Mammary microvascular endothelial cell (primary cell): Measurements from ENCODE around the gene AAMDC. TPM values are rescaled to one million over a fixed set of nuclear protein-coding genes. Genes with fewer than 3 reads are reported as not detected.

Experiments used
- total RNA-seq: library from RNA; depleted of rRNA; stranded (reverse); fragments of >200 nt; gene quantifications from 2 replicates; pipeline ENCODE4 v1.2.3, GENCODE V29; 2015

Gene AAMDC
- 53.1 and 53.5 TPM in 2 replicates for total RNA-seq

DNA sequence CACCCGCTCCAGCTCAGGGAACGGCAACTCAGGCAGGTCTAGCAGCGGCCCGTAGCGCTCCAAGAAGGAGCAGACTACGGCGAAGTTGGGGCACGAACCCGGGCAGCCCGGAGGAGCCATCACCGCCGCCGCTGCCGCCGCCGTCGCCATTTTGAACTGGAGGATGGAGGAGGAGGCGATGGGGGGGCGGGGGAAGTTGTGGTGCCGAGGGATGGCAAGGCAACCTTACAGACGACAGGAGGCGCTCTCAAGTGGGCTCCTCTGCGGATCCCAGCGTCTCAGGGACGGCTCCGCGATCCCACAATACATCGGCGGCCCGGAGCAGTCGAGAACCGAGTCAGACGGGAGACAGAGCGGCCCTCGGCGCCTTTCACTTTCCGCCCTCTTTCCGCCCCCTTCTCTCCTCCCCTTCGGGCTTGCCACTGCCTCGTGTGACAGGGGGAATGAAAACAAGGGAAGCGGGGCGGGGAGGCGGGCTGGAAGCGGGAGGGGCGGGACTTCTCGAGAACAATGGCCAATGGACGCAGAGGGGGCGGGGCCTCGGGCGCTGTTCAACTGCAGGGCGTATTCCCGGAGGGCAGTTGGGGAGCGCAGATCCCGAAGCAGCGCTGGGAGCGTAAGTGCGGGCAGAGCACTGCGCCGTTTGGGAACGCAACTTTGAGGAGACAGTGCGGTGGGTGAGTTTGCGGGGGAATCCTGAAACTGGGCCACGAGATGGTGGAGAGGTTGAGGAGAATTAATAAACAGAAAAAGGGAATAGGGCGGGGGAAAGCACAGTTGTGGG, at the start of gene AAMDC, which contains the start of gene RSF1:
AAMDC (plus strand) TSS at position 580 of the 784 bp plus-strand sequence. CDS start 21,353 bp downstream, outside the sequence.
RSF1 (minus strand) TSS at position 158 of the 784 bp plus-strand sequence; CDS start at position 150, 8 bp downstream.

Other genes starting within 250 kb of the AAMDC start
- 0.20 and 0.33 TPM in 2 replicates for gene AQP11, start 231.2 kb upstream of the AAMDC start, total RNA-seq
- 87.6 and 107 TPM in 2 replicates for gene CLNS1A, start 183.3 kb upstream of the AAMDC start, total RNA-seq
- 23.6 and 27.5 TPM in 2 replicates for gene RSF1, start 422 bp upstream of the AAMDC start, total RNA-seq
- gene INTS4, start 173.5 kb downstream of the AAMDC start, total RNA-seq, result 21.5 and 23.0 TPM in 2 replicates
- 1.4 and 1.6 TPM in 2 replicates for gene KCTD14, start 202.1 kb downstream of the AAMDC start, total RNA-seq
- gene THRSP, start 242.7 kb downstream of the AAMDC start, total RNA-seq, result not detected in 2 replicates